Activated CD8-positive, alpha-beta memory T cell treated with anti-CD3 and anti-CD28 coated beads for 1 hour (primary cell): ENCODE results near the gene POC1A.
"Not testable (repeated sequence)": the region's sequence is repeated elsewhere in the genome, so short reads cannot be mapped to it uniquely, and the experiment has no call there.

Source experiments
- DNase-seq, 2 donors: peaks; one replicate each; pipeline ENCODE4 v3.0.0-alpha.2; 2020; ENCODE audit warnings: low read depth in 1 of 2; ENCODE audit errors: extremely low read depth in 1 of 2

POC1A gene

DNA sequence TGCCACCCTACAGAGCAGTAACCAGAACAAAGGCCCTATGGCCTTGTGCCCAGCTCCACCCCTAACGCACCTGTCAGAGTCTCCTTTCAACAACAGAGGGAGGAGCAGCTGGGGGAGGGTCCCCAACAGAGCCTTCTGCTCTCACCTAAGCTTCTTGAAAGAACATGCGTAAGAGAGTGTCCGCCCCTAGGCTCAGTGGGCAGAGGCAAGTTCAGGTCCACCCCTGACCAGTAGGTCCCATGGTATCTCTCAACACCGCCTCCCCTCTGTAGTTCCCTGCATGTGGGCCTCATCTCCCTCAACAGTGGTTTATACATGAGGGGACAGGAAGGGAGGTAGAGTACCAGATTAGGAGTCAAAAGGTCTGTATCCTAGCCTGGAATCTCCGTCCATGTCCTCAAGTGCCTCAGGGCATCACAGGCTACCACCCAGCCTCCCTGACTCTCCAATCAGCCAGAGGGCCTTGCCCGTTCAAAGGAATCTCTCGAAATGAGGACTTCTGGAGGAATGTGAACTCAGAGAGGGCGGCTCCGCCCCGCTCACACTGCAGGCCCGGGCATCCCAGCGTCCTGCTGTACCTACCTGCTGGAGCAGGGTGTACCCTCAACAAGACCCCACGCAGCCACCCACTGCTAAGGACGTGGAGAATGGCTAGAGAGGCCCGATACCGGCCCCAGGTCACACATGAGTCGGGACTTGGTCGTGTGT is 680 bp downstream of the POC1A start:
- no peak for DNase-seq

DNA sequence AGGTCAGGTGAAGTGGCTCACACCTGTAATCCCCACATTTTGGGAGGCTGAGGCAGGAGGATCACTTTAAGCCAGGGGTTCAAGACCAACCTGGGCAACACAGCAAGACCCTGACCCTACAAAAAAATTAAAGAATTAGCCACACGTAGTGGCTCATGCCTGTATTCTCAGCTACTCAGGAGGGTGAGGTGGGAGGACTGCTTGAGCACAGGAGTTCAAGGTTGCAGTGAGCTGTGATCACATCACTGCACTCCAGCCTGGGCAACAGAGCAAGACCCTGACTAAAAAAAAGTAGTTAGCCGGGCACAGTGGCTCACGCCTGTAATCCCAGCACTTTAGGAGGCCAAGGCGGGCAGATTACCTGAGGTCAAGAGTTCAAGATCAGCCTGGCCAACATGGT is 2.2 kb downstream of the POC1A start:
- DNase-seq = not testable (repeated sequence)

DNA sequence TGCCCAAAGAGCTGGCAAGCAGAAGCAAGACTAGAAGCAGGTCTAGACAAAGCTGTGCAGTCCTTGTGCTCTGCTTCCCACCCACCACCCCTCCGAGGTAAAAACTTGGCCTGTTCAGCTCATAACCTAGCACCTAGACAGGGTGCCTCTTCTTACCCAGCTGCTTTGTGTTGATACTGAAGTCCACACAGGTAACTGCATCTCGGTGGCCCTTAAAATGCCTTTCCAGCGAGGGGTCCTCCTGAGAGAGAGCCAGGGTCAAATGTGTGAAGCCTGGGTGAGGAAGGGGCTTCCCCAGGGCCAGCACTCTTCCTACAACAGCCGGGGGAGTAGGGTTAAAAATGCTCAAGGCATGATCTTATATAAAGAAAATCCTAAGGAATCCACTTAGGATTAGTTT is 3.4 kb downstream of the POC1A start:
- no peak for DNase-seq

DNA sequence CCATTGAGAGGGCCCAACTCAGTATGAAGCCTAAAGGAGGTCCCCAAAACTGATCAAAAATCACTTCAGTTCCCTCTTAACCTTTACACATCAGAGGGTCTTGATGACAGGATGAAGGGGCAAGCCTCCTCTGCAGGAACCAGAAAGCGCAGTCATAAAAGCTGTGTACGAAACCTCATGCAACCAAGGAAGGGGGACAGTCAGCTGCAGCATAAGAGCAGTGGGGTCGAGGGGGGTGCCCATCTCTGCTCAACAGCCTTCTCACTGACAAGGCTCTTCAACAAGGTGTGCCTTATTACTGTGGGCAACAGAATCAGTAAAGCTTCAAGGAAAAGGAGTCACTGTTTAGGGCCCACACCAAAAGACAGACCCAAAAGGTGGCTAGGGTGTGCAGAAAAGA is 3.9 kb downstream of the POC1A start:
- DNase-seq = no peak

DNA sequence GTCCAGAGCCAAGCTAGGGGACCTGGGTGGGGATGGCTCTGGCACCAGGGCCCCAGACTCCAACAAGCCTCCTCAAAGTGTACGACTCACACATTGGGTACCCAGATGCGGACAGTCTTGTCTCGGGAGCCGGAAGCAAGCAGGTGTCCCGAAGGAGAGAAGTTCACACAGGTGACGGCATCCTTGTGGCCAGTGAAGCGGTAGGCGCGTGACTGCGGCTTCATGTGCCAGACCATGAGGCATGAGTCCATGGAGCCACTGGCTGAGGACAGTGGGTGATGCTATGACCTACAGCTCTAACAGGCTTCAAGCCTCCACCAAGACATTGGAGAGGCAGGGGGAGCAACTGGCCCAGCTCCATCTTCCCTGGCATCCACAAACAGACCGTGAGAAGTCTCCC is 4.5 kb downstream of the POC1A start:
- DNase-seq = no peak

DNA sequence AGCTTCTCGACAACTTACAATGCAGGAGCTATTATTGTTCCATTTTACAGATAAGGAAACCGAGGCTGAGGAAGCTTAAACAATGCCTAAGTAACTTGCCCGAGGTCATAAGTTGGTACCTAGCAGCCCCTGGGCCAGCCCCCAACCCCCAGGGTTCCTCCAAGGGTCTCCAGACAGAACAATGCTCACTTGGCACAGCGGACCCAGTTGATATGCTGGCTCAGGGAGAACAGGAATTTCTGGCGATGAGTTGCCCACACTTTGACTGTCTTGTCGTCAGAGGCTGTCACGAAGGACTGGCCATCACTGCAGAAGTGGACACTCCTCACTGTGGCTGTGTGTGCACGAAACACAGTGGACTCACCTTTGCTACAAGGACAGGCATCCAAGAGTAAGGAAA is 5.2 kb downstream of the POC1A start:
- DNase-seq = no peak

DNA sequence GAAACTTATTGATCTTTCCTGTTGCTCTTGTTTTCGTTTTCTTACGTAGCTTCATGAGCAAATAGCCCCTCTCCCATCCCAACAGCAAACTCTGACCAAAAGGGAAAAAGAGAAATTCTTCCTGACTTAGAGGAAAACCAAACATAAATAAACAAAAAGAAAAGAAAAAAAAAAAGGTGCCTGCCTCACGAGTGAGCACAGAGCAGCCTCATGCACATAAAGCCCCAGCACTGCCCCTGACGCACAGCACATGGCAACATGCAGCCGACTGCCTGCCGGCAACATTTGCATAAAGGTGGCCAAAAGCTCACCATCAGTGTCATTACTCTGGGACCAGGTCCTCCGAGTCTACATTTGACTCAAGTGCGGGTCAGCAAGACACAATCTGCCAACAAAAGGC is 6.4 kb downstream of the POC1A start:
- no peak for DNase-seq

DNA sequence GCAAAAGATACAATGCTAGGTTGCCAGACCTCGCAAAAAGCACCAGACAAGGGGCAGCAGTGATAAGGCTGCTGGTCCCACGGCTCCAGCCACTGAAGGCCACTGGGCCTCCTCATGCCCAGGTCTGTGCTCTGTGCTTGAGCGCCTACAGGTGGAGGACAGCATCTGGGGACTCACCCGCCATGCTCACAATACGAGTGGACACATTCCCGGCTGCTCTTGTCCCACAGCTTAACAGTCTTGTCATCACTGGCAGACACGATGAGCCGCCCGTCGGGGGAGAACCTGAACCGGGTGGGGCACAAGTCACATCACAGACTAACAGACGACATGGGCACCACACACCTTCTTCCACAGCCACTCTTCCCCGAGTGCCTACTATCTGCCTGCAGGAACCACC is 7.4 kb downstream of the POC1A start:
- no peak for DNase-seq

DNA sequence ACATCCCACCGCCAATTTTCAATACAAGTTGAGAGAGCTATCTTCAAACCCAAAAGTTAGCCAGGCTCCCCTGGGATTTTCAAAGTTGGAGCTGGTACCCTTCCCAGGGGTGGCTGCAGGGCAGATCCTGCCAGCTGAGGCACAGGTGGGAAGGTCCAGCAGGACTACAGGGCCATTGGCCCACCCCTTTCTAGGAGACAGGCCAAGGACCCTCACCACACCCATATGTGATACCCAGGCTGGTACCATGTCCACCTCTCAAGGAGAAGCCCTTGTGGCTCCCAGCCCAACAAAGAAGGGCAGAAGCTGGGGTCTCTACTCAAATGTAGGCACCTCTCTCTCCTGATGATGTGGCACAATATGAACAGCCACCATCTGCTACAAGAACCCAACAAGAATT is 8.0 kb downstream of the POC1A start:
- DNase-seq = no peak

DNA sequence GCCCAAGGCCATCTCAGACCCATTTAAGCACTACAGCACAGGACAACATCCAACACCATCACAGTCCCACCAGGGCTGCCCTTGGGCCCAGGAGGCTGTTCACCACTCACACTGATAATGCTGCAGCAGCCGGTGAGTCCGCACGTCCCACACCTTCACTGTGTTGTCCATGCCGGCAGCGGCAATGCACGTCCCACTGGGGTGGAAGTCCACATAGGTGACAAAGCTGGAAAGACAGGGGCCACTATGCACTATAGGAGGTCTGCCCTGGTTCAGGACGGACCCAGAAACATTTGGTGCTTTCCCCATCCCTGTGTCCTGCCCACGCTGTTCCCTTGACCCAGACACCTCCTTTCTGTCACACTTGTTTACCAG is 8.5 kb downstream of the POC1A start:
- no peak for DNase-seq

DNA sequence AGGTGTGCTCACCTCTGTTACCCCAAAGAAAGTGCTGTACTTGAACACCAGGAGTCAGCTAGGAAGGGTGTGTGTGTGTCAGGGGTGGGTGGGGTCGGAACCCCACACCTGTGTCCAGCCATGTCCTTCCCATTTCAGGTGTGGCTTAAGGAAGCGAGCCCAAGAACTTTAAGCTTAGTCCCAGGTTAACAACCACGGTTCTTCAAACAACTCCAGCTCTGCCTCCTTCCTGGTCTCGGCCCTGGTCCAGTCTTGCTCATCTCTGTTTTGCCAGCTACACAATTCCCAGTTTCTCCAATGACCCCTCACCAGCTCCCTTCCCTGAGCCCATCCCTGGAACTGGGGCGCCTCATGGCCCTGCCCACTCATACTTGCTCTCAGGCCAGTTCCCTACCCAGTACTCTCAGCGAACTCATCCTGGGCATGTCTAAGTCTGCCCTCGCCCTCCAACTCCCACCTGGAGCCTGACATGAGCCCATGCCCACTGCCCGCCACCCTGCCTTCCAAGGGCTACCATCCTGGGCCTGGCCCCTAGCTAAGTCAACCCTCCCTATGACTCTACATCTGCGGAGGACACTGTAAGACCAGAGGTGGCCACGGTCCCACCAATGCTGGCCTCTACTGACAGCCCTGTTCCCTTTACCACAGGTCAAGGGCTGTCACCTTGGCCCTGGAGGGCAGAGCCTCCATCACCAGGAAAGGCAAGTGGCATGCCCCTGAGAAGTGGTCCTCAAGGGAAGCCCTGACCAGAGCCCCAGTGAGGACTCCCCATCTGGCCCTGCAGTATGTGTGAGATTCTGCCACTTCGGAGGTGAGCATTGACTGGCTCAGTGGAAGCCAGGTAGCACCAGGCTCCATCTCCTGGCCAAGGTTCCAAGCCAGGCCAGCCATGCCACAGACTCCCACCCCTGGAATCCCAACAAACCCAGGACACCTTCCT is 9.2 kb downstream of the POC1A start:
- no peak for DNase-seq

DNA sequence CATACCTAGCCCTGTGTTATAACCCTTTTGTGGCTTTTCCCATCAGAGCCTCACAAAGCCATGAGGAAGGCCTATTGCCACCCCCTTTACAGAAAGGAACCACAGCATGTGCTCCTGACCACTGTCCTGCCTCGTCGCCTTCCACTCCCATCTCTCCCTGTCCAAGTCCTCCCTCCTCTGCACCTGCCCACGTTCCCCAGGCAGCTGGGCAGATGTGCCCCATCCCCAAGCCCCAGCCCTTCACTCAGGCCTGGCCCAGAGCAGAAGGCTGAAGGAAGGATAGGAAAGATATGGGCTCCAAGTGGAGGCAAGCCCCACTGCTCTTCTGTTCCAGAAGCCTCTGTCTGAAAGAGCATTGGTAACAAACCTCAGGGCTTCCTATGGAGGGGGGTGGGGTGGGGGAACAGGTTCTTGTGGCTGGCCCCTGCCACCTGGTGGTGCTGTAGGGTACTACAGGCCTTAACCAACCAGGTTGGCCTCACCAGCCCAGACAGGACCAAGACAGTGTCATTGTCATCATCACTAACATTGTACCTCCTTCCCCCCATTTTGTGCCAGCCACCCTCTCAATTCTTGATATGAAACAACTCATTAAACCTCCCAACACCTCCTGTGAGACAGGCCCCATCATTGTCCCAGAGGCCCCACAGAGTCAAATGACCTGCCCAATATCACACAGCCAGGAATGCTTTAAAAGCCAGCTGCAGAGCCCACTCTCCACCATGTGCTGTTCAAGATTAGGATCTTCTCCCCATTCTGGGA is 10.0 kb downstream of the POC1A start:
- peak; percentile 75 to 80 for DNase-seq

DNA sequence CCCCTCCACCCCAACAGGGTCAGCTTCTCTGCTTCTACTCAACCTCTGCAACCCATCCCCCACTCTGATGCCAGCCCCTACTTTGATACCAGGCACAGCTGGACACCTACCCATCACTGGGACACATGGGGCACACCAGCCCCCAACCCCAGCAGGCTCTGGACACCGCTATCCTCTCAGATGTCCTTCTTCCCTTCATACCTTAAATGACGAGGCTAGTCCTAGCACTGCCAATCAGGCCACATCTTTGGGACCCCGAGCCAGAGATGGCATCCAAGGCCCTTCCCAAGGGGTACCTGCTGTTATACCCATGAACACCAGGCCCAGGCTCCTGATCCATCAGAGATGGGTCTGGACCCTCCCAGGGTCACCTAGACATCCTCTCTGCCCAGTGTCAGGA is 10.6 kb downstream of the POC1A start:
- no peak for DNase-seq

DNA sequence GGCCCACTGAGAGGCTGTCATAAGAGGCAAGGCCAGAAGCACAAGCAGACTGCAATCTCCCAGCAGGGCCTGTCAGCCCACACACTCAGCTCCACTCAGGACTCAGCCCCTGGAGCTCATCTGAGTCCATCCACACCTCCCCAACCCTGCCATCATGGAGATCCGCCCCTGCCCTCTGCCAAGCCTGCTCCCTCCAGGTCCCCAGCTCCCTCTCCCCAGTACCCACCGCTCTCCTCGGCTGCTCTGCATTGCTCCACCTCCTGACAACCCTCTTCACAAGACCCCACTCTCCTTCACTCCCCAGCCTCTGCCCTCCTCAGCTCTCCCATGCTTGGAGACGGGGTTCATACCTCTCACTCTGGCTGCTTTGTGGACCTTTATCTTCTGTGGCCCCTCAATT is 11.1 kb downstream of the POC1A start:
- DNase-seq = no peak

DNA sequence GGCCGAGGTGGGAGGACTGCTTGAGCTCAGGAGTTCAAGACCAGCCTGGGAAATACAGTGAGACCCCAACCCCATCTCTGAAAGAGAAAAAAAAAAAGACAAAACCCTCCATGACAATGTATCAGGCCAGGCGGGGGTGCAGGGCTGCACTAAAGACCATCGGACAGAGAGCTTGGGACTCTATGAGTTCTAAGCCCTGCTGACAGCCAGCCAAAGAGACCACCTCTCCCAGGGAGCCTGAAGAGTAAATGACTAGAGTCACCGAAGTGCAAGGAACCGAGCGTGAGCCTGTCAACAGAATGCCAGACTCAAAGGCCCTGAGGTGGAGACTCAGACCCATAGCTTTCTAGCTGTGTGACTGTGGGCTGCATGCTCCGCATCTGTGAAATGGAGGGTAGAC is 12.5 kb downstream of the POC1A start:
- DNase-seq = no peak

DNA sequence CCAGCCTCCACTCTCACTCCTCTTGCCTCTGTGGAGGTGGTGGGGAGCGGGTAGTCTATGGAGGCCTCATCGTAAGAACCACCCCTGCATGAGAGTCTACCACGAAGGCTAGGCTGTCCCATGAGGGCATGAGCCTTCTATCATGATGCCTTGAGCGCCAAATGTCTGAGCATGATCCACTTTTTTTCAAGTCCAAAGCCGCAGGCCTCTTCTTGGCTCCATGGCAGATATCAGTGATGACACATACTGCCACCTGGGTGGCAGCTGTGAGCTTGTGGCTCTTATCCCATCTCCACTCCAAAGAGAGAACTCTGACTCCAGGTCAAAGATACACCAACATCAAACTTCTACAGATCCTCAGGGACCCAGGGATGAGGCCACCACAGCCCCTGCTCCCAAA is 13.5 kb downstream of the POC1A start:
- DNase-seq = no peak

DNA sequence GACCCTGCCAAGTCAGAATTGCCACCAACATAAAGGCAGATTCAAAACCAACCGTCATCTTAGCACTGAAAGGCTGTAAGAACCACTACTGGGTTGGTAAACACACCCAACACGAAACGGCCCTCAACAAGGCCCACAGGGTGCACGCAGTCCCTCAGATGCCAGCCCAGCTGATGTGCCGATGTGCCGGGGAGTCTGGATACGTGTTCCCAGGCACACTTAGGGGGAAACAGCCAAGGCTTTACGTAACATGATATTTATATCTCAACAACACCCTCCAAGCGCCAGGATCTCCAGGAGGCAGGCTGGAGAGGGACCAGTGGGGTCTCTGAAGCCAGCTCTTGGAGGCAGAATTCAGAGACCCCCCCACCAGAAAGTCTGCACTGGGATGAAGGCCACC is 14.2 kb downstream of the POC1A start:
- DNase-seq = no peak

DNA sequence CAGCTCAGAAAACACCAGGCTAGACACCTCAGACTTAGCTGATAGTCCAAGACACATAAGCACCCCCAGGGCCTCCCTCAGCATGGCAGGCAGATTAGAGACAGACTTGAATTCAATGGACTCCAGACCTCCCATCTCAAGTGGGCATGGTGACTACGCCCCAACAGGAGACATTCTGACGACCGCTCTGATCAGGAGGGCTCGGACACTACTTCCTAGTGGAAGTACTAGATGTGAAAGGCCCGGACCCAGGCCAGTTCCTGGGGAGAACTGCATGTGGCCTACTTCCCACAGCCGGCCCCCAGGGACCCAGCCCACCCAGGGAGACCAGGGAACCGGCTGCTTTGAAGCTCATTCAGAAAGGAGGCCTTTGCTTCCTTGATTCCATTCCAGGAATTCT is 16.9 kb downstream of the POC1A start:
- no peak for DNase-seq

DNA sequence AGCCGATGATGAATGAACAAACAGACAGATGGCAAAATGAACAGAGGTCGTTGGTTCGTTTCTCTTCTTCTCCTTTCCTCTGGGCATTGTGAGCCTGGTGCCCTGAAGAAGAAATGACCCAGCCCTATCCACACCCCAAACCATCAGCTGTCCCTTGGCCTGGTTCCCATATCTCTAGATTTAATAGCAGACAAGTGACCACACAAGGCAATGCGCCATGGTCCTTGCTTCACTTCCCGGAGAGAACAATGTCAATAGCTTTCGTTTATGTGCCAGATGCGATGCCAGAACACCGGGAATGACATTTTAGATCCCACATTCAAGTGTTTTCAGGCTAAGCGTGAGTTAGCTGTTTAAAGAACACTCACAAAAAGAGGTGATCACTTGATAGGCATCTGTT is 17.7 kb downstream of the POC1A start:
- DNase-seq = no peak

DNA sequence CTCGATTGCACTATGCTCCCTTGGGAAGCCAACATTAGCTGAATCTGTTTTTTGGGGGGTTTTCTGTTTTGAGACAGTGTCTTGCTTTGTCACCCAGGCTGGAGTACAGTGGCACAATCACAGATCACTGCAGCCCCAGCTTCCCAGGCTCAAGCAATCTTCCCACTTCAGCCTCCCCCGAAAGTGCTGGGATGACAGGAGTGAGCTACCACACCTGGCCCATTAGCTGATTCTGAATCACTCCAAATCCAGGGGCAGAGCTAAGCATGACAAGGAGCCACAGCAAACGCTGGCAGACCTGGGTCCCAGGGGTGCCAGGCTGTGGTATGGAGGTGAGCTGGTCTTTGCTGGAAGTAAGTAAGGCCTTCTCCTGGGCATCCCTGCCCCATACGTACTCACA is 18.9 kb downstream of the POC1A start:
- DNase-seq = no peak

DNA sequence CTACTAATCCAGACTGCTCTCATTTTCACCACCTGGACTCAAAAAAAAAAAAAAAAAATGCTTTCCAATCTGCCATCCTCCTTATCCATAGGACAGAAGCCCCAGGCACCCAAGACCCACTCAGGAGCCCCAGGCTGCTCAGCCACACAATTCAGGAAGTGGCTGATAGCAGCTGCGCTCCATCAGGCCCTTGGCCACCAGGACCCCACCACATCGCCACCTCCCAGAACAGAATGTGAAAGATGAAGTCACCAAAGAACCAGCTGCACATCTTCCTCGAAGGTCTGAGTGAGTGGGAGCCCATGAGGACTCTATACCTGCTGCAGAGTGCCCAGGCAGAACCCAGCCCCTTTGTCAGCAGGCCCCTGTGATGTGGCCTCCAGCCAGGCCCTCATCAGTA is 19.5 kb downstream of the POC1A start:
- no peak for DNase-seq

DNA sequence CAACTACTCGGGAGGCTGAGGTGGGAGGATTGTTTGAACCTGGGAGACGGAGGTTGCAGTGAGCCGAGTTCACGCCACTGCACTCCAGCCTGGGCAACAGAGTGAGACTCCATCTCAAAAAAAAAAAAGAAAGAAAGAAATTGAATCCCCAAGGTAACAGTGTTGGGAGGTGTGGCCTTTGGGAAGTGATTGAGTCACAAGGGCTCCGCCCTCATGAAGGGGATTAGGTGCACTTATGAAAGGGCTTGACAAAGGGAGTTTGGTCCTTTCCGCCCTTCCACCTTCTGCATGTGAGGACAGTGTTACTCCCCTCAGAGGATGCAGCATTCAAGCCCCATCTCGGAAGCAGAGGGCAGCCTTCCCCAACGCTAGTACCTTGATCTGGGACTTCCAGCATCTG is 21.3 kb downstream of the POC1A start:
- no peak for DNase-seq
